ENCODE measurements around the gene ZNF688. TPM values are rescaled to one million over a fixed set of nuclear protein-coding genes. Genes with fewer than 3 reads are reported as not detected.

The ZNF688 gene
- total and polyA plus RNA-seq, 8 donors, result 7.6 to 26.4 (median 10.4) TPM

DNA sequence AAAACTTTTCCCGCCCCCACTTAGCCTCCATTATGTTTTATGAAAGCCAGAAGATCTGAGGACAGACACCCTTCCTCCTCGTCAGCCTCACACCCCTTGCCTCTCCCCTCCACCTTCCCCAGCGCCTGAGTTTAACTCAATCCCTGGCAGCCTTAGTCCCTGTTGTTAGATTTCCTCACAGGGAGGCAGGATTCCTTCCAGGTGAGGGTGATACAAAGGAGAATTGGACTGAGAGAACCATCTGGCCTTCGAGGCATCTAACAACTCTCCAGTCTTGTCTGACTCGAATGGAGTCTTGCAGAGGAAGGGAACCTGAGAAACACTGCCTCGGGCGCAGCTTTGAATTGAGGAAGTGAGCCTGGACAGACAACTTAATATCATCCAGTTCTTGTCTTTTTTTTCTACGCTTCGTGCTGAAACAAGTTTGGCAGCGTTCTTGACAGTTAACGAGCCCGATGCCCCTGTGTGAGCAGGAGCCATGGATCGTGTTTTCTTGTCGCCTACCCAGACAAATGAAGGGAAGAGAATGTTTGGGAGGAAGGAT, 43.8 kb downstream of the ZNF688 start:
- Histone ChIP-seq H3K27ac (peak overlapping the region; percentile 90 to 99 (median 96)), H3K4me3 (peak overlapping the region in 3 of 4 donors; percentile 52 to 80 (median 55)), H3K9me3 (no peaks in the 10 kb centered on the region), H3K27me3 (no peaks in the 10 kb centered on the region), H3K36me3 (peaks cover 0 to 5% (median 0%) of the 10 kb centered on the region in 3 donors), H3K4me1 (peaks cover 6 to 11% (median 7%) of the 10 kb centered on the region in 3 donors)
- DNase-seq, result no peak
- 7 to 11% methylated on average over 14 of the region's 14 CpGs for WGBS, 2 donors
- intact Hi-C loops (cut with DNase I), result loop anchor here in 1 of 3 donors (5.0 kb wide), 1 partner anchor 95 kb away; the partner anchor contains the start of gene DCTPP1
- no peak for TF ChIP-seq CTCF (IDR thresholded peaks at IDR 0.05)
- FAIRE-seq, result no peak
- no peak for ATAC-seq

GRCh38 chr16:30526823-30527634, 44.5 kb downstream of the ZNF688 start:
- TF ChIP-seq CTCF (IDR thresholded peaks at IDR 0.05), result peak in 1 of 4 donors; percentile 30
- DNase-seq, result peak; percentile 97 to 100 (median 99)
- Histone ChIP-seq H3K27ac (peak overlapping the region; percentile 90 to 99 (median 96)), H3K27me3 (no peaks in the 10 kb centered on the region), H3K4me1 (peaks cover 6 to 11% (median 7%) of the 10 kb centered on the region in 3 donors), H3K4me3 (peak overlapping the region; percentile 52 to 80 (median 64)), H3K36me3 (no peaks in the 10 kb centered on the region), H3K9me3 (no peaks in the 10 kb centered on the region)
- intact Hi-C loops (cut with DNase I), result loop anchor here in 1 of 3 donors (5.0 kb wide), 1 partner anchor 95 kb away; the partner anchor contains the start of gene DCTPP1
- 0% methylated on average over 69 to 79 of the region's 79 CpGs for WGBS, 2 donors
- FAIRE-seq, result peak; percentile 60
- peak; percentile 87 to 97 (median 92) for ATAC-seq

DNA sequence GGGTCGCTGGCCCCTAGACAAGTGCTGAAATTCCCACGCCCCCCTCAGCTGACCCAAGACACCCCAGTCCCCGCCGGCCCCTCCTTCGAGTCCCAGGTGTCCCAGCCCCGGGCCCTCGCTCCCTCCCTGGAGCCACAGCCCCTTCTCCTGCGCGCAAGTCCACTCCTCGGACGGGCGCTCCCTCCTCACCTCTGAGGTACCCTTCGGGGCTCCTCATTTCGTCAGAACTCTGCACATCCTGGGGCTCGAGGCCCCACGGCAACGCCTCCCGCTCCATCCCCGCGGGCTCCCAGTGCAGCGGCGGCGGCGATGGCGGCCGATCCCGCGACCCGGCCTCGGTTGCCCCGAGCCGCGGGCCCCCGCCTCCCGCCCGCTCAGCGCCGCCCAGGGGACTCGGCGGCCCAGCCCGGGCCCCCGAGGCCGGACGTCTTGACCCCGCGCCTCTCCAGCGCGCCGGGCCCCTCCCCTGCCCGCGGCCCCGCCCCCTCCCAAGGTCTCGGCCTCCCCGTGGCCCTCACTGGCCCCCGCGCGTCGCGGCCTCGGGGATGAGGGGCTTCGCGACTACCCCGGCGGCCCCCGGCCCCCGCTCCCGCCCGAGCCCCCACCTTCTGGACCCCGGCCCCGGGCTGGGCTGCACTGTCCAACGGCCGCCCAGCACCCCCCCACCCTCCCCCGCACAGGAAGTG, 45.2 kb downstream of the ZNF688 start, which contains the start of gene ZNF768:
Gene ZNF768, minus strand, starts transcription at position 430 of the 686 bp plus-strand sequence. Its CDS starts 153 bp downstream, at position 277.
- DNase-seq (peak in 4 of 6 donors; percentile 49 to 86 (median 64)), ATAC-seq (peak; percentile 24 to 54 (median 27)), FAIRE-seq (no peak)
- H3K27ac ChIP-seq, result peak within 1 kb of the TSS; percentile 90 to 99 (median 96)
- no peak for TF ChIP-seq CTCF (IDR thresholded peaks at IDR 0.05)
- H3K4me3 ChIP-seq, result peak within 1 kb of the TSS; percentile 52 to 80 (median 64)
- H3K36me3 ChIP-seq, result no peaks in the 10 kb centered on the region
- peaks cover 6 to 11% (median 7%) of the 10 kb centered on the region in 3 donors for H3K4me1 ChIP-seq
- intact Hi-C loops (cut with DNase I), result loop anchor here in 1 of 3 donors (5.0 kb wide), 1 partner anchor 94 kb away; the partner anchor contains the start of gene DCTPP1
- 1% methylated on average over 34 to 73 of the region's 73 CpGs for WGBS, 2 donors
- H3K9me3 ChIP-seq, result no peaks in the 10 kb centered on the region
- H3K27me3 ChIP-seq, result no peaks in the 10 kb centered on the region

DNA sequence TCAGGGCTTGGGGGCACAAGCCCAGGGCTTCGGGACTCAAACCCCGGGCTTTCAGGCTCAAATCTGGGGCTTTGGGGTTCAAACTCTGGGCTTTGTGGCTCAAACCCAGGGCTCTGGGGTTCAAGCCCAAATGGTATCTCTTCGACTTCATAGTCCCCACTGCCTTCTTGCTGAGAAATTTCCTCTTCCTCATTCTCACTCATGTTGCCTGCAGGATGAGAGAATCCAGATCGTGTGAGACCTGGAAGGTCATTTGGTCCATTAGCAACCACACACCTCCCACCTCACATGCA, 45.7 kb downstream of the ZNF688 start:
- intact Hi-C loops (cut with DNase I), result loop anchor here in 1 of 3 donors (5.0 kb wide), 1 partner anchor 93 kb away; the partner anchor contains the start of gene DCTPP1
- no peak for FAIRE-seq
- H3K27ac ChIP-seq, result peak overlapping the region in 3 of 4 donors; percentile 90 to 99 (median 99)
- H3K9me3 ChIP-seq, result no peaks in the 10 kb centered on the region
- H3K4me3 ChIP-seq, result peak overlapping the region; percentile 52 to 80 (median 64)
- H3K36me3 ChIP-seq, result no peaks in the 10 kb centered on the region
- no peak for ATAC-seq
- TF ChIP-seq CTCF (IDR thresholded peaks at IDR 0.05), result no peak
- DNase-seq, result no peak
- 45 to 48% methylated on average over 4 of the region's 4 CpGs for WGBS, 2 donors
- H3K4me1 ChIP-seq, result peaks cover 6 to 11% (median 7%) of the 10 kb centered on the region in 3 donors
- no peaks in the 10 kb centered on the region for H3K27me3 ChIP-seq
